ENCODE measurements around the gene MTMR3.
"Not testable (repeated sequence)": the region's sequence is repeated elsewhere in the genome, so short reads cannot be mapped to it uniquely, and the experiment has no call there.

MTMR3 gene

GRCh38 chr22:29883045-29883774, at the start of gene MTMR3:
Gene MTMR3 (plus strand): TSS chr22:29883174. CDS start chr22:29971060, 87,886 bp downstream.
- DNase-seq = peak; percentile 94 to 97

- DNase-seq = no peak
Measured at GRCh38 chr22:29833392-29833965, 49.5 kb upstream of the MTMR3 start.

DNA sequence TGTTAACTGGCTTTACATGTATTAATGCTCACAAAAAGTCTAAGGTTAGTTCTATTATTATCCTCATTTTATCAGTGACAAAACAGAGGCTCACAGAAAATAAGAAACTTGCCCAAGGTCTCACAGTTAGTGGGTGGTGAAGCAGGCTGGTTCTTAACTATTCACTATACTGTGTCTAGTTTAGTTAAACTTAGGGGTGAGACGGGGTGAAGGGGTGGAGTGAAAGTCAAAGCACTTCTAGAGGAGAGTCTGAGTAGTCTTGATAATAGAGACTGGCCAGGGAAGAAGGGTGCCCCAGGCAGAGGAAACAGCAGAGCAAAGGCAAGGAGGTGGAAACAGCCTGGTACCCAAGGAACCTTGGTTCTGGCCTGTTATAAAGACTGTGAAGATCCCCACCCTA, 48.9 kb upstream of the MTMR3 start:
- DNase-seq = no peak

DNA sequence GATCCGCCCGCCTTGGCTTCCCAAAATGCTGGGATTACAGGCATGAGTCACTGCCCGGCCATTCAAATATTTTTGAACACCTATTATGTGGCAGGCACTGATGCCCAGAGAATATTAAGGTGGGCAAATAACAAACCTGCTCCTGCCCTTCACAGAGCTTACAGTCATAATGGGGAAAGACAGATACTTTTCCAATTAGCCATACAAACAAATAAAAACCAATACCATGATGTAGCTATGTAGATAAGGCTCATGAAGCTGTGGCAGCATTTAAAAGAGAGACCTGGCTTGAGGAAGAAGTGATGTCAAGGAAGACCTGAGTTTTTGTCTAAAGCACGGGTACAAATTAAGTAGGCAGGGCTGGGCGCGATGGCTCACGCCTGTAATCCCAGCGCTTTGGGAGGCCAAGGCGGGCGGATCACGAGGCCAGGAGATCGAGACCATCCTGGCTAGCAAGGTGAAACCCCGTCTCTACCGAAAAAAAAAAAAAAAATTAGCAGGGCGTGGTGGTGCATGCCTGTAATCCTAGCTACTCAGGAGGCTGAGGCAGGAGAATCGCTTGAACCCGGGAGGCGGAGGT, 46.1 kb upstream of the MTMR3 start:
- not testable (repeated sequence) for DNase-seq

- peak; percentile 99 to 100 for DNase-seq
Measured at GRCh38 chr22:29837741-29838598, 45.0 kb upstream of the MTMR3 start, which contains the start of gene ASCC2. Gene ASCC2 (minus strand): TSS chr22:29838274. CDS start chr22:29832325, 5,949 bp downstream.

GRCh38 chr22:29838599-29838956, 44.4 kb upstream of the MTMR3 start:
- DNase-seq = no peak

DNA sequence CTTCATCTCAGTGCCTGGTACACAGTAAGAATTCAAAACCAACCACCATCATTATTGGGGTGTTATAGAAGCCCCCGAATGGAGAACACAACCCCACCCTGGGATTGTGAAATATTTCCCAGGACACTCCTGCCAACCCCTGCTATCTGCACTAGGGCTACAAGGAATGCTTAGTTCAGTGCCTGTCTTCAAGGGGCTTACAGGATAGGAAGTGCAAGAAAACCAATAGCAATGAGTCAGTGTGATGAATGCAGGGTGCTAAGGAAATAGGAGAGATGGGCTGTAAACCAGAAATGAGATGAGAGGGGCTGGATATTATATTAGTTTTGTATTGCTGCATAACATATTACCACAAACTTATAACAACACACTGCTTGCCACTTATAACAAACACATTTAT, 43.9 kb upstream of the MTMR3 start:
- no peak for DNase-seq

DNA sequence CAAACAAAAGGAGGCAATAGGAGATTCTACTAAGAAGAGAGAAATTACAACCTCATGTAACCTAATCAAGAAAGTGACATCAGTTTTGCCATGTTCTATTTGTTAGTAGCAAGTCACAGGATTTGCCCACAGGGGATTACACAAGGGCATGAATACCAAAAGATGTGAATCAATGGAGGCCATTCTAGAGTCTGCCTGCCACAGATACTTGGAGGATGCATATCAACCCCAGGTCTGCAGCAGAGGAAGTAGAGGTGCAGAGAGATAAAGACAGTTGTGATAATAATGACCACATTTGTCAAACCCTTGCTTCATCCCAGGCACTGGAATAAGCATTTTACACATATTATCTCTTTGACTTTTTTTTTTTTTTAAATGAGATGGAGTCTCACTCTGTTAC, 42.5 kb upstream of the MTMR3 start:
- no peak for DNase-seq

- no peak for DNase-seq
Measured at GRCh38 chr22:29842172-29842571, 40.8 kb upstream of the MTMR3 start.

GRCh38 chr22:29842740-29843139, 40.2 kb upstream of the MTMR3 start:
- DNase-seq = no peak

DNA sequence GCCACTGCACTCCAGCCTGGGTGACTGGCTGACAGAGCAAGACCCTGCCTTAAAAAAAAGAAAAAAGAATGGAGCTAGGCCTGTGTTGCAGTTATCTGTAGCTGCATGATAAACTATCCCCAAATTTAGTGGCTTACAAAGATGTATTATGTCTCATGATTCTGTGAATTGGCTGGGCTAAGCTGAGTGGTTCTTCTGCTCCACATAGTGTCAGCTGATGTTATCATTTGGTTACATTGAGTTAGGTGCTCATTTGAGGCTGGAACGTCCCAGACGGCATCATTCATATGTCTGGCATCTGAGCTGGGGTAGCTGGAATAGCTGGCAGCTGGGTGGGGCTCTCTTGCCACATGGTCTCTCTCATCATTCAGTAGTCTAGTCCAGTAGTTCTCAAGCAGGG, 36.7 kb upstream of the MTMR3 start:
- no peak for DNase-seq

DNA sequence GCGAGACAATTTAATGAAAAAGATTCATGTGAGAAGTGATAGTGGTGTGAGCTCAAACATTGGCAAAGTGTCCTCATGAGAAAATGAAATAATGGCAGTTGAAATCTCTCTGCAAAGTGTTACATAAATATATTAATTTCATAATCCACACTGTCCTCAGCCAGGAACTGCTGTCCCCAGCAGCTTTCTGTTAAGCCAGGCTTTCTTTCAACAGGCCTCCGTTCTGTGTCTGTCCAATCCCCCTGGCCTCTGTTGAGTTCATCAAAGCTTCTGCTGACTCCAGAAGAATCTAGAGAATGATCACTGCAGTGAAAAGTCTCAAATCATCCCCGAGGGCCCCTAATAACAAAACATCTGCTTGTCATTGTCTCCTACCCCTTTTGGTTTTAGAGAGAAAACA, 34.9 kb upstream of the MTMR3 start:
- no peak for DNase-seq

DNA sequence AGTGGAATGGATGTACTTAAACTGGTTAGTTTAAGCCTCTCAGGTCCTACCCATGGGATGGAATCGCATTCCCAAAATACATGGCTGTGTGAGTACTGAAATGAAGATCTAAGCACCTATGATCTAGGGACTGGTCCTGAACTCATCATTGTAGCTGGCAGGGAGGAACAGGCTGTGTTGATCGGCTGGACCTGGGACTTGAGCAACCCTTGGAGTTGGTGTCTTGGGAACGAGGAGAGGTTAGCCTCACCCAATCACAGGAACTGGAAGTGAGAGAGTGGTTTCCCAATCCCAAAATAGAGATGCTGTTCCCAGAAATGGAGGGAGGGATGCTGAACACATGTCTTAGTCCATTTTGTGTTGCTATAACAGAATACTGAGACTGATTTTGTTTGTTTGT, 28.5 kb upstream of the MTMR3 start:
- no peak for DNase-seq

DNA sequence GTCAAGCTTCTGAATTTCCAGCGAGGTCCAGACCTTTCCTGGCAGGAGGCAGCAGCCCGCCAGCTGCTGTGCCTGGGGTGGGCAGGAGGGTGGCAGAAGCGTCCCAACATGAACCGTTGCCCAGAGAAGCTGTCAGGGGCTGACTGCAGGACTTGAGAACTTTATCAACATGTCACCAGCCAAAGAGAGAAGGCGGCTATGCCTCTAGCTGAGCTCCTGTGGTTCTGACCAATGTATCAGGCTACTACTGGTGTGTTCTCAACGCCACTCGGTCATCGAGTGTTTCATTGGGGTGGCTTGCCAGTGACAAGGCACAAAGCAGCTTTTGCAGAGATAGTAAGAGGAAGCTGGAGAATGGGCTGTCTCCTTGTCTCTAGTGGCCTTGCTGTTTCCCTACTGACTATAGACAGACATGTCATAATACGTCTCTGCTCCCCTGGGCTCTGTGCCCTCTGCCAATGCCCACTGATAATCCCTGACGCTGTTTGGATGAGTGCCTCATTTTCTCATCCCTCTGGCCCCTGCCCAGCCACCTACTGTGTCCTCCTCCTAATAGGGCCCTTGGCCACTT, 27.3 kb upstream of the MTMR3 start:
- DNase-seq = no peak

DNA sequence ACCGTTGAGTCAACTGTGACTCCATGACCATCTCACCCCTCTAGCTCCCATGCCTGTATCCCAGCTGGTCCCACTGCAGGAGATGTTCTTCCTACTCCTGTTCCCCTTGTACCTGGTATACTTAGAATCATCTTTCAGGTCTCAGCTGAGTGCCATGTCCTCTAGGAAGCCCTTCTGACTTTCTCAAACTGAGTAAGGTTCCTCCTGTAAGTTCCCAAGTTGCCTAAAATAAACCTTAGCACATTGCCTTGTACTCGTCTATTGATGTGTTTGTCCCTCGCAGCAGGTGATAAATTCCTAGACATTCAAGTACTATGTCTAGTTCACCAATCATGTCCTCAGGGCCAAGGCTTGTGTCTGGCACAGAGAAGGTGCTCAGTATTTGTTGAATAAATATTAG, 26.5 kb upstream of the MTMR3 start:
- no peak for DNase-seq

- DNase-seq = not testable (repeated sequence)
Measured at GRCh38 chr22:29859030-29859429, 23.9 kb upstream of the MTMR3 start.

- no peak for DNase-seq
Measured at GRCh38 chr22:29860006-29860766, 22.8 kb upstream of the MTMR3 start.

- no peak for DNase-seq
Measured at GRCh38 chr22:29861672-29862297, 21.2 kb upstream of the MTMR3 start.

- DNase-seq = not testable (repeated sequence)
Measured at GRCh38 chr22:29865572-29865971, 17.4 kb upstream of the MTMR3 start.

GRCh38 chr22:29867260-29867659, 15.7 kb upstream of the MTMR3 start:
- DNase-seq = no peak

- DNase-seq = no peak
Measured at GRCh38 chr22:29867851-29868250, 15.1 kb upstream of the MTMR3 start.

DNA sequence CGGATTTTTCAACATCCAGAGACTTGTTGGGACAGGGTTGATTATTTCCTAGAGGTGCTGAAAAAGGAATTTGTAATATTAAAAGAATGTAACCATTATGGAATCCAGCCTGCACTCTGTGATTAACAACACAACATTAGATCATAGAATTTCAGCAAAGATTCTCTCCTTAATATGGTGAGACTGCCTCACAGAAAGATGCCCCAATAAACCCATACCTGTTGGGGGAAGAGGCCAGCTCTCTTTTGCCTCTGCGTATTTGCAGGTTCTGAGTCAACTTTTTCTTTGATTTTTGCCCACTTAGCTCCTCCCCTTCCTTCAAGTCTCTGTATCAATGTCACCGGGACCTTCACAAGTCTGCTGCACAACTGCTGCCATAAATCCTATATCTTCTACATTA, 12.4 kb upstream of the MTMR3 start:
- DNase-seq = no peak

All from stimulated activated CD4-positive, alpha-beta T cell treated with anti-CD3 and anti-CD28 coated beads, Interleukin-2, amount 100 ng/mL, for 24 hours (primary cell).